OCI-LY1 (cell line): ENCODE measurements around the gene SERINC2.
A peak's percentile ranks its signal among the peaks of the same experiment; 100 is the strongest.

ENCODE experiments used
- H2AFZ ChIP-seq: fragments of 200-600 bp; sonication (generic), shearing (Covaris generic); 2 replicates; pipeline ENCODE4 v1.6.0; 2014; ENCODE audit warnings: antibody characterized with exemption, mild to moderate bottlenecking, low read length
- H3F3A ChIP-seq: fragments of 200-600 bp; sonication (generic), shearing (Covaris generic); 2 replicates; pipeline ENCODE4 v1.6.0; 2014; ENCODE audit warnings: mild to moderate bottlenecking, antibody characterized with exemption, low read length, moderate library complexity; ENCODE audit not compliant: insufficient read depth
- H3K27ac ChIP-seq: fragments of 200-600 bp; sonication (generic); 2 replicates; pipeline ENCODE4 v1.5.1; 2014; ENCODE audit warnings: low read length, mixed run types, mild to moderate bottlenecking, low read depth; ENCODE audit not compliant: poor library complexity, severe bottlenecking
- H3K27me3 ChIP-seq: fragments of 200-600 bp; sonication (generic); 2 replicates; pipeline ENCODE4 v1.6.0; 2014; ENCODE audit warnings: antibody characterized with exemption, mild to moderate bottlenecking, low read length, moderate library complexity; ENCODE audit not compliant: insufficient read depth
- H3K36me3 ChIP-seq: fragments of 200-600 bp; sonication (generic); 2 replicates; pipeline ENCODE4 v1.6.1; 2014; ENCODE audit warnings: mild to moderate bottlenecking, antibody characterized with exemption, low read length, moderate library complexity, mixed read lengths; ENCODE audit not compliant: insufficient read depth
- H3K4me1 ChIP-seq: fragments of 200-600 bp; sonication (generic); 2 replicates; pipeline ENCODE4 v1.5.1; 2014; ENCODE audit warnings: mild to moderate bottlenecking, low read length, moderate library complexity; ENCODE audit not compliant: insufficient read depth, severe bottlenecking
- H3K4me2 ChIP-seq: fragments of 200-600 bp; sonication (generic), shearing (Covaris generic); 2 replicates; pipeline ENCODE4 v1.6.1; 2014; ENCODE audit warnings: low read length
- H3K4me3 ChIP-seq: fragments of 200-600 bp; sonication (generic); 2 replicates; pipeline ENCODE4 v1.5.1; 2014; ENCODE audit warnings: low read length, low read depth, mild to moderate bottlenecking, mixed read lengths; ENCODE audit not compliant: poor library complexity, severe bottlenecking
- H3K79me2 ChIP-seq: fragments of 200-600 bp; shearing (Covaris generic); 2 replicates; pipeline ENCODE4 v1.6.1; 2016; ENCODE audit warnings: mixed run types, low read length, mixed read lengths; ENCODE audit not compliant: insufficient read depth
- H3K9ac ChIP-seq: fragments of 200-600 bp; sonication (generic), shearing (Covaris generic); 2 replicates; pipeline ENCODE4 v1.6.1; 2014; ENCODE audit warnings: mild to moderate bottlenecking, low read length, mixed read lengths
- H3K9me2 ChIP-seq: fragments of 200-600 bp; sonication (generic), shearing (Covaris generic); 2 replicates; pipeline ENCODE4 v1.6.1; 2014; ENCODE audit warnings: low read depth, mild to moderate bottlenecking, low read length, mixed read lengths
- H3K9me3 ChIP-seq: fragments of 200-600 bp; shearing (Covaris generic); 2 replicates; pipeline ENCODE4 v1.6.1; 2014; ENCODE audit warnings: low read length, mixed read lengths
- H4K20me1 ChIP-seq: fragments of 200-600 bp; sonication (generic), shearing (Covaris generic); 2 replicates; pipeline ENCODE4 v1.6.0; 2016; ENCODE audit warnings: mild to moderate bottlenecking, low read length; ENCODE audit not compliant: insufficient read depth
- CTCF ChIP-seq: fragments of 200-600 bp; sonication (generic), shearing (Covaris generic); IDR thresholded peaks from 2 replicates; pipeline ENCODE4 v1.5.1; 2017; ENCODE audit warnings: mild to moderate bottlenecking, antibody characterized with exemption, low read length, moderate library complexity, mixed read lengths
- EZH2 ChIP-seq: fragments of 200-600 bp; sonication (generic), shearing (Covaris generic); IDR thresholded peaks from 2 replicates; pipeline ENCODE4 v1.8.0; 2017; ENCODE audit warnings: borderline replicate concordance, mixed run types, mild to moderate bottlenecking, antibody characterized with exemption, low read length, moderate library complexity, mixed read lengths

Gene SERINC2

GRCh38 chr1:31418626-31419323 is 5.8 kb downstream of the SERINC2 start:
- H3K4me3 ChIP-seq, result no peak overlapping the region
- peaks cover 13% of the 10 kb centered on the region for H3K4me1 ChIP-seq
- H3K9me2 ChIP-seq, result no peaks in the 10 kb centered on the region
- H3K27ac ChIP-seq, result no peak overlapping the region
- H4K20me1 ChIP-seq, result no peaks in the 10 kb centered on the region
- no peak overlapping the region for H3K4me2 ChIP-seq
- no peaks in the 10 kb centered on the region for H3K9me3 ChIP-seq
- H3K36me3 ChIP-seq, result no peaks in the 10 kb centered on the region
- TF ChIP-seq EZH2, result no peak
- no peak for TF ChIP-seq CTCF
- peaks cover 4% of the 10 kb centered on the region for H3K27me3 ChIP-seq
- no peaks in the 10 kb centered on the region for H3K79me2 ChIP-seq
- no peaks in the 10 kb centered on the region for H3F3A ChIP-seq
- no peak overlapping the region for H3K9ac ChIP-seq
- H2AFZ ChIP-seq, result no peak overlapping the region

- Histone ChIP-seq H3K4me3 (no peak overlapping the region), H3K36me3 (no peaks in the 10 kb centered on the region), H3K9ac (no peak overlapping the region), H3K4me1 (peaks cover 13% of the 10 kb centered on the region), H3K9me2 (no peaks in the 10 kb centered on the region), H3K9me3 (no peaks in the 10 kb centered on the region), H3K4me2 (no peak overlapping the region), H2AFZ (no peak overlapping the region), H3K27ac (no peak overlapping the region), H3K27me3 (no peaks in the 10 kb centered on the region), H4K20me1 (no peaks in the 10 kb centered on the region), H3F3A (no peaks in the 10 kb centered on the region), H3K79me2 (no peaks in the 10 kb centered on the region)
- no peak for TF ChIP-seq EZH2
Observed at GRCh38 chr1:31420716-31421115, 7.7 kb downstream of the SERINC2 start.

- Histone ChIP-seq H3K79me2 (no peaks in the 10 kb centered on the region), H3F3A (no peaks in the 10 kb centered on the region), H3K27me3 (no peaks in the 10 kb centered on the region), H3K9me3 (no peaks in the 10 kb centered on the region), H3K9ac (no peak overlapping the region), H2AFZ (no peak overlapping the region), H4K20me1 (no peaks in the 10 kb centered on the region), H3K36me3 (no peaks in the 10 kb centered on the region), H3K9me2 (no peaks in the 10 kb centered on the region), H3K4me2 (no peak overlapping the region), H3K4me3 (no peak overlapping the region), H3K4me1 (peaks cover 13% of the 10 kb centered on the region), H3K27ac (no peak overlapping the region)
- TF ChIP-seq EZH2 (no peak), CTCF (peak; percentile 67)
Observed at GRCh38 chr1:31421371-31422040, 8.5 kb downstream of the SERINC2 start.
